GM18861 (cell line): ENCODE results near the gene CFAP251.

Experiments used
- ATAC-seq: cut with Tn5 transposase; IDR thresholded peaks from one replicate; pipeline ENCODE4 v1.9.1; 2021; ENCODE audit not compliant: unreplicated experiment

The CFAP251 gene

GRCh38 chr12:122001466-122002209, 83.2 kb downstream of the CFAP251 start:
- ATAC-seq = no peak

DNA sequence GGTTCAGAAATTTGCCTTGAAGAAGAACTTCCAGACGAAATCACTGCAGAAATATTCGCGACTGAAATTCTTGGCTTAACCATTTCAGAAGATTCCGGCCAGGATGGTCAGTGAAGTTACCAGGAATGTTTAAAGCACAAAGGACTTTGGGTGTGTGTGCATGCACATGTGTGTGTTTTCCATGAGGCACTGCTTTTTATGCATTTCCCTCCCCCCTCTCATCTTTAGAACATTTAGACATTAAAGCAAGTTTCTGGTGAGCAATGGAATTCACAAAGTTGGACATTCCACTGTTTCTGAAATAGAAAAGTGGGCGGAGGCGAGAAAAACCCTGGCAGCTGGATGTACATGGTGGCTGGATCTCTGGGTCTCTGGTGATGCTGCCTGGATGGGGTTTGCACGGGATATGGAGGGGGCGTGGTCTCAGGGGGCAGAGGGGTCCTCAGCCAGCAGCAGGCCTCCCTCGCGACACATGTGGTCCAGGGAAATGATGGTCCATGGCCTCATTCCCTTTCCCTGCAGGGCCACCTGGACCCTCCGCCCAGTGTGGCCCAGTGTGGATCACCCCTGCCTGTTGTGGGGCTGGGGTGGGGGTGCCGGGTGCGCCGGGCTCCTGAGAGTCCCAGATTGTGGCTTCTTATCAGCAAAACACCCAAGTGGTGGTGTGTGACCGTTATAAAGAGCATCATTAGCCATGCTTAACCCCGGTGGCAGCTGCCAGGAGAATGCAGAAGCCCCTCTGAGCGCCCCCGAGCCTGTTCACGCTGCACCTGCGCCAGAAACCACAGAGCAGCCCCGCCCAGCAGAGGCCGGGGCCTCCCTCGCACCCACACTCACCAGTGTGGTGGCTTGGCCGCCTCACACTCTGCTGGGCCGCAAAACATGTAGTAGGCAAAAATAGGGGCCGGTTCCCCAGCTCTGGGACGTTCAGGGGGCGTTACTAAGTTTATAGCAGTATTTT, 85.5 kb downstream of the CFAP251 start:
- ATAC-seq = peak; percentile 34

- no peak for ATAC-seq
These were observed 86.3 kb downstream of the CFAP251 start for GRCh38 chr12:122004633-122005071.

GRCh38 chr12:122005252-122005776, 86.9 kb downstream of the CFAP251 start:
- ATAC-seq = no peak

DNA sequence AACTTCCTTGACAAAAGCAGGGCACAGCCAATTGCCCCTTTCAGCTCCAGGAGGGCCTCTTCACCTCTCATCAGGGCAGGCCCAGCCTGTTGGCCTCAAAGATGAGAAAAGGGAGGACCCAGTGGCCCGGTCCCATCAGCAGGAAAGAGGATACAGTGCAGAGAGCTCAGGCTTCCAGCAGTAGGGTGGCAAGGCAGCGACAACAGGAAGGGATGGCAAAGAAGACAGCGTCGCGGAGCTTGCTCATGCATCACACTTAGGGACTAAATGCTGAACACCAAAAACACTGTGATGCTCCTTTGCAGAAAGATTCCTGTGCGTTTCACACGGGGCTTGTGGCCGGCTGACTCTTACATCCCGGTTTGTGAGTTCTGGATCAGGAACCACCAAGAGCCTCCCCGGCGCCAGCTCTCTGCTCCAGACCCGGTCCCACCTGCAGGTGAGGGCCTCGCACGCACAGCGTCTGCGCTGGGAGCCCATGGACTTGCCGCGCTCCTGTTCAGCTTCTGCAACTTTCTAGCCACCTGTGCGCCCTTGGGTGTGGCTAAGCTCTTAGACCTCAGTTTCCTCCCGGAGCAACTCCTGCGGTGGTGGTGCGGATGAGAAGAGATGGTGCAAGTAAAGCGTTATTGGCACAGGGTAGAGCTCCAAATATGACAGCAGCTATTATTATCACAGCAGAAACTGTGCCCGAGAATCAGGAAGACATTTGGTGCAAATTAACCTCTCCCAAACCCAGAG, 88.0 kb downstream of the CFAP251 start:
- ATAC-seq = no peak

DNA sequence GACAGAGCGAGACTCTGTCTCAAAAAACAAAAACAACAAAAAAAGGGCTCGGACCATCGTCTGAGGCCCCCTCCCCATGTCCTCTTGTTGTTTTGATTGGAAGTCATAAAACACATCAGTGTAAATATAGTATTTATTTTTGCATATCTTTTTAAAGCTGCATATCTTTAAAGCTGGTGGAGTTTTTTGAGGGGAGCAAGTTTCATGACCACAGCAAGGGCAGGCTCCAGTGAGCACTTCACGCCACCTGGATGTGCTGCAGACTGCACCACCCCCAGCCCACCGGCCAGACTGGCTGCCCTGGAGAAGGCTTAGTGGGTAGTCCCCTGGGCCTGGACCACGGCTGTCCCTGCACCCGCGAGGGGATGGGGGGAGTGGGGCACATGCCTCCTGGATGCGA, 91.3 kb downstream of the CFAP251 start:
- no peak for ATAC-seq

DNA sequence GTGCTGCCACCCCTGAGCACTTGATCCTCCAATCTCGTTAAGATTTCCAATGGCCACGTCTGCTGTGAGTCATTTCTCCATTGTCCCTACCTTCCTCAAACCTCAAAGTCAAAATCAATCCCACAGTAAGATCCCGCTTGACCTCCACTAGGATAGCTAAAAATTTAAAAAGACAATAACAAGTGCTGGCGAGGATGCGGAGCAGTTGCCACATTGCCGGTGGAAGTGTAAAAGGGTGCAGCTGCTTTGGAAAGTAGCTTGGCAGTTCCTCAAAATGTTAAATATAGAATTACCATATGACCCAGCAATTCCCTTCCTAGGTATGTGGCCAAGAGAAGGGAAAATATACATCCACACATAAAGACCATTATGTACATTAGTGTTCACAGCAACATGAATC, 93.8 kb downstream of the CFAP251 start:
- ATAC-seq = no peak

GRCh38 chr12:122013136-122013535, 94.7 kb downstream of the CFAP251 start:
- ATAC-seq = no peak

GRCh38 chr12:122013791-122014590, 95.6 kb downstream of the CFAP251 start:
- no peak for ATAC-seq

GRCh38 chr12:122014781-122015180, 96.4 kb downstream of the CFAP251 start:
- ATAC-seq = no peak

GRCh38 chr12:122018457-122018856, 100.1 kb downstream of the CFAP251 start:
- ATAC-seq = no peak

- ATAC-seq = no peak
These were observed 100.5 kb downstream of the CFAP251 start for GRCh38 chr12:122018937-122019336.

DNA sequence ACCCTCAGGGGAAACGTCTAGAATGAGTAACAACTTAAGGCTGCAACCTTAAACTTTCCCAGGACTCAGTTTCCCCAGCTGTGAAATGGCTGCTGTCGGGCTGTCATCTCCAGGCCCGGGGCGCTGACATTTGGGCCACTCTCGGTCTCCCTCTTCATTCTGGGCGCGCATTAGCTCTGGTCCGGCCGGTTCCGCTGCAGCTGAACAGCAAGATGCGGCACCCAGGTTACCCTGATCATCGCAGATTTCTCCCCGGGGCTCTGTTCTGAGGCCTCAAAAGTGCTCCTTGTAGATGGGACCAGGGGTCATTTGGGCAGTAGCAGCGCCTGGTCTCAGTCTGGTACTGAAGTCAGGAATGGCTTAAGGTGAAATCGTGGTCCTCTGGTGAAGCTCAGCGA, 102.4 kb downstream of the CFAP251 start:
- no peak for ATAC-seq

DNA sequence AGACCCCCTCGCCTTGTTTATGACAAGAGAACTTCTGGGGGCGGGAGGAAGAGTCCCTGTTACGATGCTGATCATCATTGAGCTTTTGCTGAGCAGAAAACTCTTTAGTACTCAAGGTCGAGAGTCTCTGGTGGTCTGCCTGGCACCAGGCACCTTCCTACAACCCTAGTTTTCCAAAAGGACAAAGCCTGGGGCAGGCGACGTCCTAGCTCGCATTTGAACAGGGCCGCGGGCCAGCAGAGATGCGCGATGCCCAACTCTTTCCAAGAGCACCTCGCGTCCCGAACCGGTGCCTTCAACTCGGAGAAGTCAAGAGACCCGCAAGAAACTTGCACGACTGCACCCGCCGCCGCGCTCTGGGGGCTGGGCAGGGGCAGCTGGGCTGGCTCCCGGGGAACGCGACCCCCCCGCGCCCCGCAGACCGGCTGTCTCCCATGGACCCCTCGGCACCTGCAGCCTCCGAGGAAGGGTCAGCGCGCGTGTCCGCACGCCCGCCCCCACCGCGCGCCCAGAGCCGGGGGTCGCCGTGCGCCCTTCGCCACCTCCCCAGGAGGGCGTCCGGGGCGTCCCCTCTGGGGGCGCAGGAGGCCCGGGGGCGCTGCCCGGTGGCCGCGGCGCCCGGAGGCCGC, 102.9 kb downstream of the CFAP251 start:
- no peak for ATAC-seq

- ATAC-seq = no peak
These were observed 103.5 kb downstream of the CFAP251 start, which contains the start of gene BCL7A for GRCh38 chr12:122021822-122022392. BCL7A (plus strand) TSS chr12:122021884; CDS start chr12:122022092, 208 bp downstream.

GRCh38 chr12:122022393-122023338, 104.3 kb downstream of the CFAP251 start:
- no peak for ATAC-seq

- ATAC-seq = peak; percentile 3
These were observed 105.1 kb downstream of the CFAP251 start for GRCh38 chr12:122023339-122024131.
